ENCODE results near the gene NEIL1. TPM values are rescaled to one million over a fixed set of nuclear protein-coding genes. Genes with fewer than 3 reads are reported as not detected.

Gene NEIL1
- total RNA-seq, 2 experiments from 2014 or later = 11.6 to 11.7 TPM

DNA sequence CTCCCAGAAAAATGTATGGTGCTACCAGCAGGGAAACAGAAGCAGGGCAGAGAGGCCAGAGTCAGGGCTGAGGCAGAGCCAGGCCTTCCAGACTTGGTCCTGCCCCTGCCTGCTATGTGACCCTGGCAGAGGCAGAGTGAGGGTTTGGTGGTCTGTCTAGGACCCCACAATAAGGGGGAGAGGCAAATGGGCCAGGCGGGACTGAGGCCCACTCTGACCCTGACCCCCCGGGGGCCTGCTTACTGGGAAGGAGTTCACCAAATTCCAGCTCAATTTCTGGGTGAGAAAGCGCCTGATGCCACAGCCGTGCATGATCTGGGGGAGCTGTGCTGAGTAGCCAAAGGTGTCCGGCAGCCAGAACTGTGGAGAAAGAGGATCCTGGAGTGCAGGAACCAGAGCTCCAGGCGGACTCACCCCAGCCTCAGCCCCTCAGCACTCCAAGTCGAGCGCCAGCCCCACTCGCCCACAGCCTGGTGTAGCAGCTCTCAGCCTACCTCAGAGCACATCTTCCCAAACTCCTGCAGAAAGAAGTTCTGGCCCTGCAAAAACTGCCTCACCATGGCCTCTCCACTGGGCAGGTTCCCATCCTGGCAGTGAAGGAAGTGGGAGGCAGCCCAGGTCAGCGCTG is 14.6 kb downstream of the NEIL1 start:
- H3K4me3 Mint-ChIP-seq = no peak overlapping the region
- TF ChIP-seq, protein P1, sequence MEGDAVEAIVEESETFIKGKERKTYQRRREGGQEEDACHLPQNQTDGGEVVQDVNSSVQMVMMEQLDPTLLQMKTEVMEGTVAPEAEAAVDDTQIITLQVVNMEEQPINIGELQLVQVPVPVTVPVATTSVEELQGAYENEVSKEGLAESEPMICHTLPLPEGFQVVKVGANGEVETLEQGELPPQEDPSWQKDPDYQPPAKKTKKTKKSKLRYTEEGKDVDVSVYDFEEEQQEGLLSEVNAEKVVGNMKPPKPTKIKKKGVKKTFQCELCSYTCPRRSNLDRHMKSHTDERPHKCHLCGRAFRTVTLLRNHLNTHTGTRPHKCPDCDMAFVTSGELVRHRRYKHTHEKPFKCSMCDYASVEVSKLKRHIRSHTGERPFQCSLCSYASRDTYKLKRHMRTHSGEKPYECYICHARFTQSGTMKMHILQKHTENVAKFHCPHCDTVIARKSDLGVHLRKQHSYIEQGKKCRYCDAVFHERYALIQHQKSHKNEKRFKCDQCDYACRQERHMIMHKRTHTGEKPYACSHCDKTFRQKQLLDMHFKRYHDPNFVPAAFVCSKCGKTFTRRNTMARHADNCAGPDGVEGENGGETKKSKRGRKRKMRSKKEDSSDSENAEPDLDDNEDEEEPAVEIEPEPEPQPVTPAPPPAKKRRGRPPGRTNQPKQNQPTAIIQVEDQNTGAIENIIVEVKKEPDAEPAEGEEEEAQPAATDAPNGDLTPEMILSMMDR (IDR thresholded peaks at IDR 0.05) = no peak
- ChIA-PET CTCF (no interaction called here), POLR2A (interaction anchor here (1.5 kb wide), 1 partner anchor 8 kb away, joined by 5 read pairs; no protein-coding TSS in a partner anchor)
- ATAC-seq (no peak), DNase-seq (no peak)
- H3K9me3 Mint-ChIP-seq = no peaks in the 10 kb centered on the region
- H3K36me3 Mint-ChIP-seq (ENCODE audit: low read depth) = peaks cover 25% of the 10 kb centered on the region
- H3K27me3 Mint-ChIP-seq = no peaks in the 10 kb centered on the region
- intact Hi-C loops (cut with micrococcal nuclease) = loop anchor here (10.0 kb wide), 1 partner anchor 283 kb away; the partner anchor contains the start of genes IMP3 and SNX33
- H3K27ac Mint-ChIP-seq = no peak overlapping the region
- no peaks in the 10 kb centered on the region for H3K4me1 Mint-ChIP-seq (ENCODE audit: low read depth)

DNA sequence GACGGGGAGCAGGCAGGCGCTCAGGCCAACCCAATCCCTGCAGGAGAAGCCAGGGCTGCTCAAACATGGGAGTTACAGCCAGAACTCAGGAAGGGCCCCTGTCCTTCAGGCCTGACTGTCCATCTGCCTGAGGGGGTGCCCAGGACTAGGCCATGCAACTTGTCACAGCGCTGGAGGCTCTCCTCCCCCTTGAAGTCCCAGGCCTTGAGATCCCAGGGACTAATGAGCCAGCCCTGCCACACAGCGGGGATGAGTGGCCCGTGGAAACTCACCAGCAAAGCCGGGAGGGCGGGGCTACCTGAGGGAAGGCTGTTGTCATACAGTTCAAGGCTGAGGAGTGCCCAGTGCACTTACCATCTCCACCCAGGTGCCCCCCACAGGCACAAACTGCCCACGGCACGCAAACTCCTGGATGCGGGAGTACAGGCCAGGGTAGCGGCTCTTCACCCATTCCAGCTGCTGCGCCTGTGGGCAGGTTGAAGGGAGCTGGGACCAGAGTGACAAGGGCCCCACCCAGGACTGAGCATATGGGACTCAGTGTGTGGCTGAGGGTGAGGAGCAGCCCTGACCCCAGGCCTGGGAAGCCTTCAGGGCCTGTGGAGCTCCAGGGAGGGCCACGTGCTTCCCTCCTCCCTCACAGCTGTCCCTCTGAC is 15.3 kb downstream of the NEIL1 start:
- Mint-ChIP-seq H3K36me3 (ENCODE audit: low read depth) (peaks cover 30% of the 10 kb centered on the region), H3K4me1 (ENCODE audit: low read depth) (peaks cover 5% of the 10 kb centered on the region), H3K27me3 (no peaks in the 10 kb centered on the region), H3K27ac (no peak overlapping the region), H3K9me3 (no peaks in the 10 kb centered on the region), H3K4me3 (no peak overlapping the region)
- intact Hi-C loops (cut with micrococcal nuclease) = loop anchor here (10.0 kb wide), 1 partner anchor 283 kb away; the partner anchor contains the start of genes IMP3 and SNX33
- no peak for ATAC-seq
- TF ChIP-seq, protein P1 (IDR thresholded peaks at IDR 0.05) = no peak
- POLR2A ChIA-PET = interaction anchor here (1.5 kb wide), 1 partner anchor 9 kb away, joined by 5 read pairs; no protein-coding TSS in a partner anchor
- no peak for DNase-seq
- CTCF ChIA-PET = no interaction called here

DNA sequence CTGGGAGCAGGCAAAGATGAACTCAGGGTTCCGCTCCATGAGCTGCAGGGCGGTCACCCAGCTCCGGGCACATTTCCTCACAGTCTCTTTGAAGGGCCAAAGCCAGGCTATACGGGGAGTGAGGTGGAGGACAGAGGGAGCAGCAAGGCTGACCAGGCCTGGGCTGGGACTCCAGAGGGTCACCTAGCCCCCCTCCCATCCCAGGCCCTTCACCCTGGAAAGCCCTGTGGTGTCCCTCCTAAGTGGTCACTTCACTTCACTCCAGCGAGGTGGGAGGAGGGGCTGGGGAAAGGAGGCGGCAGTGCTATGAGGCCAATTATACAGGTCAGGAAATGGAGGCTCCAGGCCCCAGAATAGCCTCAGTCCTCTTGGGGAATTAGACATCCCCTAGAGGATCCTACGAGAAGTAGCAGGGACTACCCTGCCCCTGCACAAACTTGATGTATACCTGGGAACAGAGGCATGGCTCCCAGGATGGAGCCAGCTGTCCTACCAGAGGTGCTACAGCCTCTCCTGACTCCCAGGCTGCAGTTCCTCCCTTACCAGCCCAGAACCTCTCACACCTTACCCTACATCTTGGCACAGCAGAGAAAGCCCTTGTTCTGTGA is 15.9 kb downstream of the NEIL1 start:
- H3K36me3 Mint-ChIP-seq (ENCODE audit: low read depth) = peaks cover 34% of the 10 kb centered on the region
- peaks cover 10% of the 10 kb centered on the region for H3K4me1 Mint-ChIP-seq (ENCODE audit: low read depth)
- ChIA-PET POLR2A (interaction anchor here (1.5 kb wide), 1 partner anchor 10 kb away, joined by 5 read pairs; no protein-coding TSS in a partner anchor), CTCF (no interaction called here)
- ATAC-seq (no peak), DNase-seq (no peak)
- TF ChIP-seq, protein P1 (IDR thresholded peaks at IDR 0.05) = no peak
- H3K27me3 Mint-ChIP-seq = no peaks in the 10 kb centered on the region
- H3K27ac Mint-ChIP-seq = no peak overlapping the region
- H3K9me3 Mint-ChIP-seq = no peaks in the 10 kb centered on the region
- intact Hi-C loops (cut with micrococcal nuclease) = loop anchor here (10.0 kb wide), 1 partner anchor 282 kb away; the partner anchor contains the start of genes IMP3 and SNX33
- H3K4me3 Mint-ChIP-seq = no peak overlapping the region

DNA sequence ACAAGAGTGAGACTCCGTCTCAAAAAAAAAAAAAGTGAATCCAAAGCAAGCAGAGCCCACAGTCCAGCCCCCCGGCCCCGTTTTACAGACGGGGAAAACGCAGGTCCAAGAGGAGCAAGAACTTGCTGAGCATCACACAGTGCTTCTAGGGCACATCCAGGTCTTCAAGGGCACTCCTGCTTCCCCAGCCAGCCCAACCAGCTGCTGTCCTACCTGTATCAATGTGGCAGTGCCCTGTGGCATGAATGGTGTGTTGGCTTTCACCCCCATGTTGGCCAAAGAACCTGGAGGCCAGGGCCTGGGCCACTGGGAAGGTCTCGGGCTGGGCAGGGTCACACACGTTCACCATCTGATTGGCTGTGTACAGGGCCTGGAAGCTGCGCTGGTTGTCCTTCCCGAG is 16.9 kb downstream of the NEIL1 start:
- ChIA-PET CTCF (no interaction called here), POLR2A (no interaction called here)
- ATAC-seq (no peak), DNase-seq (no peak)
- no peak overlapping the region for H3K4me3 Mint-ChIP-seq
- TF ChIP-seq, protein P1 (IDR thresholded peaks at IDR 0.05) = no peak
- peaks cover 11% of the 10 kb centered on the region for H3K4me1 Mint-ChIP-seq (ENCODE audit: low read depth)
- H3K27me3 Mint-ChIP-seq = no peaks in the 10 kb centered on the region
- intact Hi-C loops (cut with micrococcal nuclease) = loop anchor here (10.0 kb wide), 1 partner anchor 281 kb away; the partner anchor contains the start of genes IMP3 and SNX33
- H3K36me3 Mint-ChIP-seq (ENCODE audit: low read depth) = peaks cover 33% of the 10 kb centered on the region
- H3K27ac Mint-ChIP-seq = no peak overlapping the region
- H3K9me3 Mint-ChIP-seq = no peaks in the 10 kb centered on the region

All from activated CD8-positive, alpha-beta T cell treated with anti-CD3 and anti-CD28 coated beads for 36 hours (primary cell).